Measurements from ENCODE around the gene ROR2. TPM values are rescaled to one million over a fixed set of nuclear protein-coding genes. Genes with fewer than 3 reads are reported as not detected.
A peak's percentile ranks its signal among the peaks of the same experiment; 100 is the strongest.
"Not testable (repeated sequence)": the region's sequence is repeated elsewhere in the genome, so short reads cannot be mapped to it uniquely, and the experiment has no call there.

ROR2 gene
- total and polyA plus RNA-seq, 2 experiments from 2014 or later, result 7.1 to 12.9 TPM

DNA sequence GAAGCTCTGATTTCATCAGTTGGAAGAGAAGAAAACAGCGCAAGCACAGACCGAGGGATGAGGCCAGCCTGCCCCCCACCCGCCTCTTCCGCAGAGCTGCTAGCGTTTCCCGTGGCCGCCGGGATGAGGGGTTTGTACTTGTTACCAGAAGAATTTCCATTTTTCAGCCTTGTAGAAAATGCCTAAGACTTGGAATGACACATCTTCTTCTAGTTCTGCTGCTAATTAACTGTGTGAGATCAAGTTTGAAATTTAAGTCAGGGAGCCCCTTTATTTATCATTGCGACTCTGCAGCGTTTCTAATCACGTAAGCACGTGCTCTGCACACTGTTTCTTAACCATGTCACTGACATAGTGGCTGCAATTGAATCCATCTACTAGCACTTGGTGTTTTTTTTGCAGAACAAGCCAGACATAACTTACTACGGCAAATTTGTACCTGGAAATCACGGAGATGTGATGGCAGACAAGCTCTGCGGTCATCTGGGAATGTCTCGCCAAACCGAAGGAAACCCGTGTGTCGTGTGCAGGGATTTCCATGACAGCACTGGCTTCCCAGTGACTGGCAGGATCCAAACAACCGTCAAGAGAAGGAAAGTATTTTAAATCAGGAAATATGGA lies 41.8 kb upstream of the ROR2 start:
- Histone ChIP-seq H2AFZ (peak overlapping the region; percentile 93), H3K9ac (peak overlapping the region; percentile 66), H3K9me2 (ENCODE audit: insufficient read depth) (no peaks in the 10 kb centered on the region), H3K79me2 (ENCODE audit: insufficient read depth) (no peaks in the 10 kb centered on the region), H3K4me2 (ENCODE audit: unreplicated experiment) (peak overlapping the region; percentile 88), H3F3A (ENCODE audit: insufficient read depth) (peaks cover 15% of the 10 kb centered on the region; the same call in 1 of the 2 replicates), H4K20me1 (ENCODE audit: insufficient read depth) (no peaks in the 10 kb centered on the region), H3K27me3 (replicated peaks; ENCODE audit: insufficient read depth) (no peaks in the 10 kb centered on the region), H3K4me1 (ENCODE audit: insufficient read depth) (peaks cover 4% of the 10 kb centered on the region; the same call in 1 of the 2 replicates), H3K27ac (peak overlapping the region; percentile 79), H3K9me3 (ENCODE audit: low read depth) (no peaks in the 10 kb centered on the region), H3K4me3 (peak overlapping the region; percentile 71), H3K36me3 (ENCODE audit: low read depth) (no peaks in the 10 kb centered on the region)
- no peak for TF ChIP-seq EZH2phosphoT487 (IDR thresholded peaks at IDR 0.05; ENCODE audit: insufficient read depth, low read depth)
- no peak for TF ChIP-seq EZH2 (IDR thresholded peaks at IDR 0.05; ENCODE audit: insufficient read depth, poor library complexity, severe bottlenecking)
- 3 to 4% methylated on average over 20 of the region's 20 CpGs for WGBS, 2 experiments (ENCODE audit: low coverage in 1 of 2, low lambda C conversion rate in 2 of 2, missing lambda C conversion rate in 2 of 2)
- peak; percentile 60 for DNase-seq
- in situ Hi-C loops (cut with MboI), result no loop called here

DNA sequence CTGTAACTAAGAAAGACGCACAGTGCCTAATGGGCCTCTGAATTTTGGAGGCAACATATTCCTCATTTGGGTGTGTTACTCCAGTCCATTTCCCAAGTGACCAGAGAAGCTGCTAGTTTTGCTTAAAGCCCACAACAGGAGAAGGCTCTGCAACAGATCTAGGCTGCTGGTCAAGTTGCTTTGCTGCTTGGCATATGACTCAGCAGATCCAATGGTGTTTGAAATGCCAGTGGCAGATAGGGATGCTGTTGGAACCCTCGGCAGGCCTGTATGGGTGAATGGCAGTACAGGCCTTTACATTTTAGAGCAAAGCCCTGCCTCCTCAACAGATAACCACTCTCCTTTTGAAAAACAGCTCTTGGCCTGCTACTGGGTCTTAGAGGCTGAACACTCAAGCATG lies 36.2 kb upstream of the ROR2 start:
- H3K27ac ChIP-seq, result no peak overlapping the region
- H3K4me1 ChIP-seq (ENCODE audit: insufficient read depth), result peaks cover 2% of the 10 kb centered on the region; the same call in 1 of the 2 replicates
- WGBS, 2 experiments (ENCODE audit: low coverage in 1 of 2, low lambda C conversion rate in 2 of 2, missing lambda C conversion rate in 2 of 2), result 87 to 89% methylated on average over 2 of the region's 2 CpGs
- TF ChIP-seq EZH2phosphoT487 (IDR thresholded peaks at IDR 0.05; ENCODE audit: insufficient read depth, low read depth), result no peak
- no peak for TF ChIP-seq EZH2 (IDR thresholded peaks at IDR 0.05; ENCODE audit: insufficient read depth, poor library complexity, severe bottlenecking)
- no peaks in the 10 kb centered on the region for H3F3A ChIP-seq (ENCODE audit: insufficient read depth)
- no peaks in the 10 kb centered on the region for H3K9me2 ChIP-seq (ENCODE audit: insufficient read depth)
- no peaks in the 10 kb centered on the region for H3K27me3 ChIP-seq (replicated peaks; ENCODE audit: insufficient read depth)
- no peaks in the 10 kb centered on the region for H3K36me3 ChIP-seq (ENCODE audit: low read depth)
- no peak overlapping the region for H2AFZ ChIP-seq
- H4K20me1 ChIP-seq (ENCODE audit: insufficient read depth), result no peaks in the 10 kb centered on the region
- in situ Hi-C loops (cut with MboI), result no loop called here
- H3K79me2 ChIP-seq (ENCODE audit: insufficient read depth), result no peaks in the 10 kb centered on the region
- no peak overlapping the region for H3K4me2 ChIP-seq (ENCODE audit: unreplicated experiment)
- H3K9me3 ChIP-seq (ENCODE audit: low read depth), result no peaks in the 10 kb centered on the region
- no peak overlapping the region for H3K4me3 ChIP-seq
- DNase-seq, result peak; percentile 27
- H3K9ac ChIP-seq, result no peak overlapping the region

- no peaks in the 10 kb centered on the region for H3K9me2 ChIP-seq (ENCODE audit: insufficient read depth)
- in situ Hi-C loops (cut with MboI), result no loop called here
- no peaks in the 10 kb centered on the region for H3K79me2 ChIP-seq (ENCODE audit: insufficient read depth)
- WGBS, 2 experiments (ENCODE audit: low coverage in 1 of 2, low lambda C conversion rate in 2 of 2, missing lambda C conversion rate in 2 of 2), result 57 to 66% methylated on average over 2 of the region's 2 CpGs
- no peak overlapping the region for H3K4me2 ChIP-seq (ENCODE audit: unreplicated experiment)
- H3K36me3 ChIP-seq (ENCODE audit: low read depth), result no peaks in the 10 kb centered on the region
- no peak overlapping the region for H3K9ac ChIP-seq
- DNase-seq, result no peak
- H4K20me1 ChIP-seq (ENCODE audit: insufficient read depth), result no peaks in the 10 kb centered on the region
- H3K27ac ChIP-seq, result no peak overlapping the region
- H3F3A ChIP-seq (ENCODE audit: insufficient read depth), result no peaks in the 10 kb centered on the region
- H3K27me3 ChIP-seq (replicated peaks; ENCODE audit: insufficient read depth), result no peaks in the 10 kb centered on the region
- H2AFZ ChIP-seq, result no peak overlapping the region
- no peaks in the 10 kb centered on the region for H3K9me3 ChIP-seq (ENCODE audit: low read depth)
- TF ChIP-seq EZH2 (IDR thresholded peaks at IDR 0.05; ENCODE audit: insufficient read depth, poor library complexity, severe bottlenecking) (no peak), EZH2phosphoT487 (IDR thresholded peaks at IDR 0.05; ENCODE audit: insufficient read depth, low read depth) (no peak)
- no peak overlapping the region for H3K4me3 ChIP-seq
- no peaks in the 10 kb centered on the region for H3K4me1 ChIP-seq (ENCODE audit: insufficient read depth)
Observed at GRCh38 chr9:91985692-91986091, 35.7 kb upstream of the ROR2 start.

DNA sequence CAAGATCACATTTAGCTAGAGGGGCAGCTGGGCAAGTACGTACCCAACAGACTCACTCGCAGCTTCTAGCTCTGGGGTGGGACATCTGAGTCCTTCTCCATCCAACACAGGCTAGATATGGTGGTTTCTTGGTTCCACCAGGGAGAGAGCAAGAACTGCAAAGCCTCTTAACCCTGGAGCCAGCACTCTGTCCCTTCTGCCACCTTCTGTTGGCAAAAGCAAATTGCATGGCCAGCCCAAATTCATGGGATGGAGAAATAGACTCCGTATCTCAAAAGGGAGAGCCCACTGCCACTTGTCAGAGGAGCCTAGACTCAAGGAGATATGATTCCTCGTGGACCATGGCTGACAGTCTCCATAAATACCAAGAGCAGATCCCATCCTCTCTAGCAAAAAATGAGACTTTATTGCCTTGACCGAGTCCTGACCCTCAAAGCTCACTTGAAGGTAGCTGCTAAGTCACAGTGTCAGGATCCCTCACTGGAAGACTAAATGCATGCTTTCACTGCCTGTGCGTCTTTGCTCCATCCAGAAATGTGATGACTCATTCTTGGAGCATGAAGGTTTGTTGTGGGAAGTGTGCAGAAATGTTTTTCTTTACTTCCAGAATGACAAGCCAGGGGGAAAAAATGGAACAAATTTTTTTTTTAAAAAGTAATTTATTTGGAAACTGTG lies 28.8 kb upstream of the ROR2 start:
- Histone ChIP-seq H3K79me2 (ENCODE audit: insufficient read depth) (no peaks in the 10 kb centered on the region), H3F3A (ENCODE audit: insufficient read depth) (peaks cover 17% of the 10 kb centered on the region), H3K9me3 (ENCODE audit: low read depth) (no peaks in the 10 kb centered on the region), H3K9me2 (ENCODE audit: insufficient read depth) (no peaks in the 10 kb centered on the region), H2AFZ (0 out of 2 replicates have a peak overlapping the region, but pooled peaks have one; percentile 22), H3K4me3 (no peak overlapping the region), H3K4me1 (ENCODE audit: insufficient read depth) (peaks cover 14% of the 10 kb centered on the region), H3K4me2 (ENCODE audit: unreplicated experiment) (peak overlapping the region; percentile 60), H3K36me3 (ENCODE audit: low read depth) (no peaks in the 10 kb centered on the region), H4K20me1 (ENCODE audit: insufficient read depth) (no peaks in the 10 kb centered on the region), H3K27ac (peak overlapping the region; percentile 55), H3K9ac (no peak overlapping the region), H3K27me3 (replicated peaks; ENCODE audit: insufficient read depth) (no peaks in the 10 kb centered on the region)
- 61 to 63% methylated on average over 6 of the region's 6 CpGs for WGBS, 2 experiments (ENCODE audit: low coverage in 1 of 2, low lambda C conversion rate in 2 of 2, missing lambda C conversion rate in 2 of 2)
- DNase-seq, result peak; percentile 87
- in situ Hi-C loops (cut with MboI), result no loop called here
- TF ChIP-seq EZH2 (IDR thresholded peaks at IDR 0.05; ENCODE audit: insufficient read depth, poor library complexity, severe bottlenecking), result no peak
- no peak for TF ChIP-seq EZH2phosphoT487 (IDR thresholded peaks at IDR 0.05; ENCODE audit: insufficient read depth, low read depth)

- H3K27me3 ChIP-seq (replicated peaks; ENCODE audit: insufficient read depth); H3K27ac ChIP-seq; H2AFZ ChIP-seq; in situ Hi-C loops (cut with MboI); DNase-seq; H3K4me2 ChIP-seq (ENCODE audit: unreplicated experiment); H3K4me3 ChIP-seq; H3K79me2 ChIP-seq (ENCODE audit: insufficient read depth); H3K9me3 ChIP-seq (ENCODE audit: low read depth); H3K9ac ChIP-seq; H3K36me3 ChIP-seq (ENCODE audit: low read depth); H4K20me1 ChIP-seq (ENCODE audit: insufficient read depth); H3K9me2 ChIP-seq (ENCODE audit: insufficient read depth): not testable (repeated sequence)
- H3K4me1 ChIP-seq (ENCODE audit: insufficient read depth), result peaks cover 14% of the 10 kb centered on the region
- WGBS, 2 experiments (ENCODE audit: low coverage in 1 of 2, low lambda C conversion rate in 2 of 2, missing lambda C conversion rate in 2 of 2), result 72 to 75% methylated on average over 2 of the region's 2 CpGs
- peaks cover 17% of the 10 kb centered on the region for H3F3A ChIP-seq (ENCODE audit: insufficient read depth)
Observed at GRCh38 chr9:91975254-91975653, 25.2 kb upstream of the ROR2 start.

Measured in GM23248 (cell line).